CD14-positive monocyte (primary cell): ENCODE results near the gene CNOT10. TPM values are rescaled to one million over a fixed set of nuclear protein-coding genes. Genes with fewer than 3 reads are reported as not detected.

Source experiments
- DNase-seq, 3 donors: peaks; one replicate each; pipeline ENCODE4 v3.0.0-alpha.2; 2011 to 2022
- H2AFZ ChIP-seq: 2 replicates; pipeline ENCODE4 v1.6.0; 2012; ENCODE audit warnings: mild to moderate bottlenecking, low read depth, low read length, inconsistent platforms; ENCODE audit not compliant: insufficient read depth, poor library complexity, severe bottlenecking
- H3K27ac ChIP-seq, 2 donors: 1 replicate in 1 of 2; 2 replicates in 1 of 2; pipeline ENCODE4 v1.5.1; 2012 to 2013; ENCODE audit warnings: low read length in 2 of 2, control low read depth in 1 of 2, inconsistent platforms in 1 of 2, low read depth in 1 of 2, mild to moderate bottlenecking in 1 of 2
- H3K27me3 ChIP-seq, 2 donors: one replicate each; pipeline versions ENCODE4 v1.6.0 to v1.6.1; 2011 to 2013; ENCODE audit warnings: low read length in 2 of 2; ENCODE audit not compliant: control insufficient read depth in 2 of 2, insufficient read depth in 2 of 2
- H3K36me3 ChIP-seq, 2 donors: replicated peaks in 1 of 2; 1 replicate in 1 of 2; 2 replicates in 1 of 2; pipeline versions ENCODE4 v1.5.1 to v1.6.1; 2012 to 2013; ENCODE audit warnings: low read length in 2 of 2, control low read depth in 1 of 2, inconsistent platforms in 1 of 2, mild to moderate bottlenecking in 1 of 2; ENCODE audit not compliant: insufficient read depth in 2 of 2, control insufficient read depth in 1 of 2
- H3K4me1 ChIP-seq, 2 donors: 1 replicate in 1 of 2; 2 replicates in 1 of 2; pipeline versions ENCODE4 v1.5.1 to v1.6.1; 2012 to 2013; ENCODE audit warnings: low read length in 2 of 2, control low read depth in 1 of 2, inconsistent platforms in 1 of 2, mild to moderate bottlenecking in 1 of 2, moderate library complexity in 1 of 2; ENCODE audit not compliant: insufficient read depth in 2 of 2, control insufficient read depth in 1 of 2
- H3K4me2 ChIP-seq: replicated peaks from 2 replicates; pipeline ENCODE3; 2012; ENCODE audit warnings: low read length, moderate library complexity, mild to moderate bottlenecking; ENCODE audit not compliant: poor library complexity, severe bottlenecking; ENCODE audit errors: extremely low read depth
- H3K4me3 ChIP-seq, 3 experiments: fragments of 200-600 bp in 1 of 3; sonication (generic) in 1 of 3; replicated peaks in 1 of 3; 1 replicate in 2 of 3; 2 replicates in 1 of 3; pipeline ENCODE4 v1.5.1; 2011 to 2013; ENCODE audit warnings: low read length in 3 of 3, mild to moderate bottlenecking in 3 of 3, control low read depth in 2 of 3, low read depth in 2 of 3, inconsistent platforms in 1 of 3, moderate library complexity in 1 of 3
- H3K79me2 ChIP-seq: 2 replicates; pipeline ENCODE4 v1.6.0; 2012; ENCODE audit warnings: mild to moderate bottlenecking, control low read depth, inconsistent platforms, low read length, moderate library complexity; ENCODE audit not compliant: insufficient read depth
- H3K9ac ChIP-seq: 2 replicates; pipeline ENCODE4 v1.6.0; 2017; ENCODE audit warnings: low read length, mild to moderate bottlenecking; ENCODE audit not compliant: insufficient read depth, poor library complexity, severe bottlenecking
- H3K9me3 ChIP-seq, 2 donors: replicated peaks in 1 of 2; 1 replicate in 1 of 2; 2 replicates in 1 of 2; pipeline versions ENCODE4 v1.5.1 to v1.6.1; 2012 to 2013; ENCODE audit warnings: low read length in 2 of 2, control low read depth in 1 of 2; ENCODE audit not compliant: control insufficient read depth in 1 of 2, insufficient read depth in 1 of 2
- H4K20me1 ChIP-seq: 2 replicates; pipeline ENCODE4 v1.6.0; 2012; ENCODE audit warnings: mild to moderate bottlenecking, low read length, control low read depth, moderate library complexity; ENCODE audit not compliant: insufficient read depth
- H3K27ac Mint-ChIP-seq, 7 donors: one replicate each; pipeline ENCODE4 v1.8.0; 2020; ENCODE audit warnings: mild to moderate bottlenecking in 7 of 7, mixed read lengths in 7 of 7, moderate library complexity in 6 of 7, inconsistent platforms in 2 of 7
- H3K27me3 Mint-ChIP-seq, 3 donors: one replicate each; pipeline ENCODE4 v1.8.0; 2021 to 2022; ENCODE audit warnings: low read depth in 3 of 3, mild to moderate bottlenecking in 3 of 3, mixed read lengths in 3 of 3, moderate library complexity in 3 of 3, inconsistent platforms in 1 of 3
- H3K36me3 Mint-ChIP-seq, 2 donors: one replicate each; pipeline ENCODE4 v1.8.0; 2020; ENCODE audit warnings: mixed read lengths in 2 of 2, inconsistent platforms in 1 of 2, mild to moderate bottlenecking in 1 of 2
- H3K4me1 Mint-ChIP-seq: one replicate; pipeline ENCODE4 v1.8.0; 2020; ENCODE audit warnings: mild to moderate bottlenecking, mixed read lengths
- H3K4me3 Mint-ChIP-seq, 2 donors: one replicate each; pipeline ENCODE4 v1.8.0; 2020; ENCODE audit warnings: mild to moderate bottlenecking in 2 of 2, mixed read lengths in 2 of 2, moderate library complexity in 1 of 2
- H3K9me3 Mint-ChIP-seq, 7 donors: one replicate each; pipeline ENCODE4 v1.8.0; 2020 to 2022; ENCODE audit warnings: mixed read lengths in 7 of 7, mild to moderate bottlenecking in 6 of 7, moderate library complexity in 6 of 7, inconsistent platforms in 2 of 7
- WGBS: methylation state at CpG from one replicate; pipeline ENCODE4 v1.1.5; 2013; ENCODE audit warnings: missing lambda C conversion rate; ENCODE audit not compliant: insufficient coverage; 5-methylcytosine and 5-hydroxymethylcytosine counted together
- intact Hi-C, 2 donors: fragments of 100-400 bp; cut with micrococcal nuclease; formaldehyde crosslinking; loops; one replicate each; pipeline versions ENCODE4 v1.15.0 to v1.15.1; 2023
- polyA plus RNA-seq, 3 donors: library from polyadenylated mRNA; depleted of rRNA in 1 of 3; unstranded in 2 of 3; stranded (reverse) in 1 of 3; fragments of 300-500 nt in 2 of 3; fragments of >200 nt in 1 of 3; fragmentation: Illumina TruSeq in 2 of 3; gene quantifications; 1 replicate in 2 of 3; 2 replicates in 1 of 3; pipeline ENCODE4 v1.2.3, GENCODE V29; 2012 to 2021
- TF ChIP-seq, protein P1 (sequence below): fragments of 200-600 bp; IDR thresholded peaks from one replicate; pipeline ENCODE4 v1.8.0; 2022; ENCODE audit warnings: antibody characterized with exemption, mild to moderate bottlenecking

The CNOT10 gene
- polyA plus RNA-seq, 3 donors = 17.9 to 21.5 (median 19.6) TPM

DNA sequence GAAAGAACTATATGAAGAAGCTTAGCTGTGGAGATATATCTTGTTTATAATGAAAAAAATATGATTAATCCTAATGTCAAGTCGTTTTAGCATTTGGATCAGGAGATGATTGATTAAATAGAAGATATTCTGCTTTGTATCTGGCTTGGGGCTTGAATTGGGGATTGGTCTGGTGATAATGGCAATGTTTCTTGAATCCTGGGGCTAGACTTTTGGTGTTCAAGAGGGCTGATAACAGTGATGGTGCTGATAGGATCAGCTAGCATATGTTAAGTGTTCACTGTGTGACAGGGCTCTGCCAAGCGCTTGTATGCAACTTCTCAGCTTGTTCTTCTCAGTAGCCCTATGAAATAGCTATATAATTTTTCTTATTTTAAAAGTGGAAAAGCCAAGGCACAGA, 20.2 kb downstream of the CNOT10 start:
- Histone ChIP-seq H3K79me2 (peaks cover 17% of the 10 kb centered on the region), H3K4me3 (no peak overlapping the region), H3K4me2 (no peak overlapping the region), H3K9ac (no peak overlapping the region), H3K27ac (peak overlapping the region in 1 of 2 donors; percentile 49), H2AFZ (no peak overlapping the region), H4K20me1 (peaks cover 4% of the 10 kb centered on the region), H3K27me3 (no peaks in the 10 kb centered on the region), H3K9me3 (no peaks in the 10 kb centered on the region), H3K4me1 (peaks cover 10 to 17% of the 10 kb centered on the region in 2 donors), H3K36me3 (peaks cover 18 to 30% of the 10 kb centered on the region in 2 donors)
- Mint-ChIP-seq H3K9me3 (no peaks in the 10 kb centered on the region), H3K4me3 (no peak overlapping the region), H3K36me3 (peaks cover 27% of the 10 kb centered on the region in 2 donors), H3K27me3 (no peaks in the 10 kb centered on the region), H3K27ac (peak overlapping the region in 1 of 7 donors; percentile 0), H3K4me1 (peaks cover 21% of the 10 kb centered on the region)
- no peak for DNase-seq
- TF ChIP-seq, protein P1, sequence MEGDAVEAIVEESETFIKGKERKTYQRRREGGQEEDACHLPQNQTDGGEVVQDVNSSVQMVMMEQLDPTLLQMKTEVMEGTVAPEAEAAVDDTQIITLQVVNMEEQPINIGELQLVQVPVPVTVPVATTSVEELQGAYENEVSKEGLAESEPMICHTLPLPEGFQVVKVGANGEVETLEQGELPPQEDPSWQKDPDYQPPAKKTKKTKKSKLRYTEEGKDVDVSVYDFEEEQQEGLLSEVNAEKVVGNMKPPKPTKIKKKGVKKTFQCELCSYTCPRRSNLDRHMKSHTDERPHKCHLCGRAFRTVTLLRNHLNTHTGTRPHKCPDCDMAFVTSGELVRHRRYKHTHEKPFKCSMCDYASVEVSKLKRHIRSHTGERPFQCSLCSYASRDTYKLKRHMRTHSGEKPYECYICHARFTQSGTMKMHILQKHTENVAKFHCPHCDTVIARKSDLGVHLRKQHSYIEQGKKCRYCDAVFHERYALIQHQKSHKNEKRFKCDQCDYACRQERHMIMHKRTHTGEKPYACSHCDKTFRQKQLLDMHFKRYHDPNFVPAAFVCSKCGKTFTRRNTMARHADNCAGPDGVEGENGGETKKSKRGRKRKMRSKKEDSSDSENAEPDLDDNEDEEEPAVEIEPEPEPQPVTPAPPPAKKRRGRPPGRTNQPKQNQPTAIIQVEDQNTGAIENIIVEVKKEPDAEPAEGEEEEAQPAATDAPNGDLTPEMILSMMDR = no peak
- WGBS = 100% methylated on average over 1 of the region's 2 CpGs
- intact Hi-C loops = no loop called here

DNA sequence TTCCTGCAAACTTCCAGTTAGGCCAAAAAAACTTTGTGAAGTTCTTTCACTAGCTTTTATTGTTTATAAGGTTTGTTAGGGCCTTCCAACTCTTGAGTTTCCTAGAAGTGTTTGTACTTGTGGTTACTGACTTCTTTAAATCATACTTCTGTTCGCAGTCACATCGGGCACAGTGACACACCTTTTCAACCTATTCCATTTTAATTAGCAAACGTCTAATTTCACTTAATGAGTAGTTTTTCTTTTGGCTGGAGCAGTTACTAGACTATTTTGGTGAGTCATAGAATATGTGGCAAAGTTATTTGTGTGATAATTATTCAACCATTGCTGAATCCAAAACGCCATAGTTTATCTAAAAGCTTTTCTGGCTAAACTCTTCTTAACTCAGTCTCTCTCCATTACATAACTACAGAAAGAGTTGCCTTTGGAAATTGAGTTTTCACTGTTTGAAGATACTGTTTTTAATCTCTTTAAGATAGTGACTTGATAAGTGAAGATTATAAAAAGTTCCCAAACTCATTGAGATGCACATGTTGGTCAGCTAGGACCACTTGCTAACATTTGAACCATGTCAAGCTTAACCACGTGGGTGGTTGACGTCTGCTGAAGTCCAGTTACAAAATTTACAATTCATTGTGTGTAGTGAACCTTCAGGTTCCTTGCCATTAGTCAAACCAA, 21.5 kb downstream of the CNOT10 start:
- H3K4me1 Mint-ChIP-seq = peaks cover 18% of the 10 kb centered on the region
- H4K20me1 ChIP-seq = peaks cover 3% of the 10 kb centered on the region
- H3K36me3 ChIP-seq = peaks cover 24 to 42% of the 10 kb centered on the region in 2 donors
- no peaks in the 10 kb centered on the region for H3K27me3 ChIP-seq
- H3K27me3 Mint-ChIP-seq = no peaks in the 10 kb centered on the region
- H3K4me2 ChIP-seq = no peak overlapping the region
- TF ChIP-seq, protein P1 = no peak
- H3K9me3 ChIP-seq = no peaks in the 10 kb centered on the region
- H3K79me2 ChIP-seq = peaks cover 14% of the 10 kb centered on the region
- H3K4me3 ChIP-seq = no peak overlapping the region
- WGBS = 100% methylated on average over 2 of the region's 6 CpGs
- no peak overlapping the region for H3K4me3 Mint-ChIP-seq
- H3K27ac Mint-ChIP-seq = peak overlapping the region in 4 of 7 donors; percentile 42 to 79 (median 51)
- intact Hi-C loops = no loop called here
- no peak overlapping the region for H2AFZ ChIP-seq
- H3K9me3 Mint-ChIP-seq = no peaks in the 10 kb centered on the region
- peak overlapping the region in 1 of 2 donors; percentile 49 for H3K27ac ChIP-seq
- H3K4me1 ChIP-seq = peaks cover 8 to 17% of the 10 kb centered on the region in 2 donors
- H3K9ac ChIP-seq = no peak overlapping the region
- no peak for DNase-seq
- peaks cover 36 to 37% of the 10 kb centered on the region in 2 donors for H3K36me3 Mint-ChIP-seq
